MG63 (cell line): ENCODE measurements around the gene KNSTRN. TPM values are rescaled to one million over a fixed set of nuclear protein-coding genes. Genes with fewer than 3 reads are reported as not detected.

Experiments used
- DNase-seq: peaks from one replicate; pipeline ENCODE4 v3.0.0-alpha.2; 2020
- H3K27me3 ChIP-seq: fragments of 250-450 bp; sonication (Bioruptor Pico); 2 replicates; pipeline ENCODE4 v1.5.1; 2020; ENCODE audit warnings: mild to moderate bottlenecking, moderate library complexity
- H3K36me3 ChIP-seq: fragments of 250-450 bp; sonication (Bioruptor Pico); 2 replicates; pipeline ENCODE4 v1.5.1; 2020; ENCODE audit warnings: mild to moderate bottlenecking, moderate library complexity
- H3K4me3 ChIP-seq: fragments of 250-450 bp; sonication (Bioruptor Pico); 2 replicates; pipeline ENCODE4 v1.5.1; 2020; ENCODE audit warnings: mild to moderate bottlenecking, moderate library complexity
- H3K9me3 ChIP-seq: fragments of 250-450 bp; sonication (Bioruptor Pico); 2 replicates; pipeline ENCODE4 v1.5.1; 2020; ENCODE audit warnings: mild to moderate bottlenecking, moderate library complexity
- total RNA-seq: library from RNA; depleted of rRNA; stranded (reverse); fragments of >200 nt; shearing (Covaris generic); gene quantifications from 2 replicates; pipeline ENCODE4 v1.2.3, GENCODE V29; 2014; ENCODE audit warnings: low replicate concordance

Gene KNSTRN
- total RNA-seq, 1 experiment from 2014 or later, result 72.1 TPM

- no peaks in the 10 kb centered on the region for H3K9me3 ChIP-seq
- no peaks in the 10 kb centered on the region for H3K36me3 ChIP-seq
- H3K27me3 ChIP-seq, result no peaks in the 10 kb centered on the region
- DNase-seq, result peak; percentile 76
- no peak overlapping the region for H3K4me3 ChIP-seq
Measured at GRCh38 chr15:40430271-40430805, 47.8 kb downstream of the KNSTRN start.

- H3K27me3 ChIP-seq, result peaks cover 2% of the 10 kb centered on the region; the same call in 1 of the 2 replicates
Measured at GRCh38 chr15:40435023-40435709, 52.6 kb downstream of the KNSTRN start.

GRCh38 chr15:40435710-40436089, 53.2 kb downstream of the KNSTRN start:
- H3K4me3 ChIP-seq, result no peak overlapping the region
- H3K36me3 ChIP-seq, result no peaks in the 10 kb centered on the region
- H3K27me3 ChIP-seq, result peaks cover 2% of the 10 kb centered on the region; the same call in 1 of the 2 replicates
- no peaks in the 10 kb centered on the region for H3K9me3 ChIP-seq
- no peak for DNase-seq

More at GRCh38 chr15:40435023-40435709, 52.6 kb downstream of the KNSTRN start:
- no peak for DNase-seq
- Histone ChIP-seq H3K9me3 (no peaks in the 10 kb centered on the region), H3K36me3 (no peaks in the 10 kb centered on the region), H3K4me3 (no peak overlapping the region)

- Histone ChIP-seq H3K27me3 (peaks cover 2% of the 10 kb centered on the region; the same call in 1 of the 2 replicates), H3K9me3 (no peaks in the 10 kb centered on the region), H3K36me3 (no peaks in the 10 kb centered on the region), H3K4me3 (peak overlapping the region; percentile 20; the same call in 1 of the 2 replicates)
- no peak for DNase-seq
Measured at GRCh38 chr15:40436116-40436891, 53.8 kb downstream of the KNSTRN start.

GRCh38 chr15:40436892-40437751, 54.6 kb downstream of the KNSTRN start:
- no peaks in the 10 kb centered on the region for H3K9me3 ChIP-seq
- no peak for DNase-seq
- H3K27me3 ChIP-seq, result peaks cover 2% of the 10 kb centered on the region; the same call in 1 of the 2 replicates

GRCh38 chr15:40437752-40438687, 55.5 kb downstream of the KNSTRN start:
- no peak overlapping the region for H3K4me3 ChIP-seq
- H3K9me3 ChIP-seq, result no peaks in the 10 kb centered on the region
- DNase-seq, result no peak
- no peaks in the 10 kb centered on the region for H3K36me3 ChIP-seq
- H3K27me3 ChIP-seq, result peaks cover 2% of the 10 kb centered on the region; the same call in 1 of the 2 replicates

More at GRCh38 chr15:40436892-40437751, 54.6 kb downstream of the KNSTRN start:
- Histone ChIP-seq H3K36me3 (no peaks in the 10 kb centered on the region), H3K4me3 (no peak overlapping the region)

- H3K4me3 ChIP-seq, result no peak overlapping the region
- no peak for DNase-seq
Measured at GRCh38 chr15:40438712-40439111, 56.2 kb downstream of the KNSTRN start.

GRCh38 chr15:40439461-40439959, 57.0 kb downstream of the KNSTRN start:
- Histone ChIP-seq H3K27me3 (peaks cover 2% of the 10 kb centered on the region; the same call in 1 of the 2 replicates), H3K4me3 (peak overlapping the region; percentile 56), H3K36me3 (no peaks in the 10 kb centered on the region), H3K9me3 (no peaks in the 10 kb centered on the region)
- no peak for DNase-seq

More at GRCh38 chr15:40438712-40439111, 56.2 kb downstream of the KNSTRN start:
- Histone ChIP-seq H3K27me3 (peaks cover 2% of the 10 kb centered on the region; the same call in 1 of the 2 replicates), H3K9me3 (no peaks in the 10 kb centered on the region), H3K36me3 (no peaks in the 10 kb centered on the region)

- H3K36me3 ChIP-seq, result no peaks in the 10 kb centered on the region
- no peaks in the 10 kb centered on the region for H3K9me3 ChIP-seq
- H3K4me3 ChIP-seq, result peak overlapping the region; percentile 56
- peak; percentile 42 for DNase-seq
- peaks cover 2% of the 10 kb centered on the region; the same call in 1 of the 2 replicates for H3K27me3 ChIP-seq
Measured at GRCh38 chr15:40439960-40440742, 57.6 kb downstream of the KNSTRN start.

GRCh38 chr15:40440743-40441564, 58.4 kb downstream of the KNSTRN start, which contains the start of gene BAHD1:
BAHD1 (plus strand) TSS chr15:40440953; CDS start chr15:40458465, 17,512 bp downstream.
- DNase-seq, result peak; percentile 96
- peak within 1 kb of the TSS; percentile 56 for H3K4me3 ChIP-seq
- H3K27me3 ChIP-seq, result no peaks in the 10 kb centered on the region
- H3K9me3 ChIP-seq, result no peaks in the 10 kb centered on the region
- no peaks in the 10 kb centered on the region for H3K36me3 ChIP-seq

GRCh38 chr15:40441565-40442531, 59.3 kb downstream of the KNSTRN start:
- no peak for DNase-seq
- Histone ChIP-seq H3K4me3 (peak overlapping the region; percentile 56), H3K9me3 (no peaks in the 10 kb centered on the region), H3K27me3 (no peaks in the 10 kb centered on the region), H3K36me3 (no peaks in the 10 kb centered on the region)

- Histone ChIP-seq H3K36me3 (no peaks in the 10 kb centered on the region), H3K27me3 (no peaks in the 10 kb centered on the region), H3K9me3 (no peaks in the 10 kb centered on the region), H3K4me3 (no peak overlapping the region)
- no peak for DNase-seq
Measured at GRCh38 chr15:40443255-40443654, 60.7 kb downstream of the KNSTRN start.

GRCh38 chr15:40443846-40444245, 61.3 kb downstream of the KNSTRN start:
- H3K9me3 ChIP-seq, result no peaks in the 10 kb centered on the region
- no peak for DNase-seq
- no peak overlapping the region for H3K4me3 ChIP-seq
- no peaks in the 10 kb centered on the region for H3K27me3 ChIP-seq
- H3K36me3 ChIP-seq, result no peaks in the 10 kb centered on the region
